ENCODE results near the gene DELE1. TPM values are rescaled to one million over a fixed set of nuclear protein-coding genes. Genes with fewer than 3 reads are reported as not detected.

Gene DELE1
- total RNA-seq, 1 donor from 2014 or later = 94.4 TPM

DNA sequence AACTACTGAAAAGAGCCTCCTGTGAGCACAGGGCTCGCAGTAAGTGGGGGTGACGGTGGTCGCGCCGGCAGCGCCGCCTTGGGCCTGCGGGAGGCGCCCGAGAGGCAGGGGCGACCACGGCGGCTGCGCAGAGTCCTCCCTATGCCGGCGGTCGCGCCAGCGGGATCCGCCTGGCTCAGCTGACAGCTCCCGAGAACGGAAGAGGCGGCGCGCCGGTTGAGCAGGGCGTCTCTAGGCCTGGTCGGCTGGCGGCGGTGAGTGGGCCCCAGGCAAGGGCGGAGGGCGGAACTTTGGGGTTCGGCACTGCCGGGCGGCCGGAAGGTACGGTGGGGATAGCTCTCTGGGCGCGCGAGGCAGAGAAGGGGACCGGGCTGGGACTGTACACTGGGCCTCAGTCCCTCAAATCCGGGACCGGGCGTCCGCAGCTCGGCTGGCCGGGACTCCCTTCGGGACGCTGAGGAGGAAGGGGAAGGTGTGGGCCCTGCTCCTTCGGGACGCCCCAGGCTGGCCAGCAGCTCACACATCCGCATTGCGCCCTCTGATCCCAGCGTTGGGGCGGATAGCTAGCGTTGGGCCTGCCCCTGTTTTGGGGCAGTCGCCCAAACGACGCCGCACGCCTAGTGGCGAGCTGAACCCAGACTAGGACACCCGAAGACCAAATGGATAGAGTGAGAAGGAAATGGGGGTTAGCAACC lies 45.4 kb downstream of the DELE1 start, which contains the start of gene RNF14:
RNF14 (plus strand) TSS at position 192 of the 695 bp plus-strand sequence. CDS start 4,484 bp downstream, outside the sequence.
- intact Hi-C loops (cut with DNase I) = no loop called here
- DNase-seq (ENCODE audit: missing footprints) (peak; percentile 99), ATAC-seq (peak; percentile 98)

DNA sequence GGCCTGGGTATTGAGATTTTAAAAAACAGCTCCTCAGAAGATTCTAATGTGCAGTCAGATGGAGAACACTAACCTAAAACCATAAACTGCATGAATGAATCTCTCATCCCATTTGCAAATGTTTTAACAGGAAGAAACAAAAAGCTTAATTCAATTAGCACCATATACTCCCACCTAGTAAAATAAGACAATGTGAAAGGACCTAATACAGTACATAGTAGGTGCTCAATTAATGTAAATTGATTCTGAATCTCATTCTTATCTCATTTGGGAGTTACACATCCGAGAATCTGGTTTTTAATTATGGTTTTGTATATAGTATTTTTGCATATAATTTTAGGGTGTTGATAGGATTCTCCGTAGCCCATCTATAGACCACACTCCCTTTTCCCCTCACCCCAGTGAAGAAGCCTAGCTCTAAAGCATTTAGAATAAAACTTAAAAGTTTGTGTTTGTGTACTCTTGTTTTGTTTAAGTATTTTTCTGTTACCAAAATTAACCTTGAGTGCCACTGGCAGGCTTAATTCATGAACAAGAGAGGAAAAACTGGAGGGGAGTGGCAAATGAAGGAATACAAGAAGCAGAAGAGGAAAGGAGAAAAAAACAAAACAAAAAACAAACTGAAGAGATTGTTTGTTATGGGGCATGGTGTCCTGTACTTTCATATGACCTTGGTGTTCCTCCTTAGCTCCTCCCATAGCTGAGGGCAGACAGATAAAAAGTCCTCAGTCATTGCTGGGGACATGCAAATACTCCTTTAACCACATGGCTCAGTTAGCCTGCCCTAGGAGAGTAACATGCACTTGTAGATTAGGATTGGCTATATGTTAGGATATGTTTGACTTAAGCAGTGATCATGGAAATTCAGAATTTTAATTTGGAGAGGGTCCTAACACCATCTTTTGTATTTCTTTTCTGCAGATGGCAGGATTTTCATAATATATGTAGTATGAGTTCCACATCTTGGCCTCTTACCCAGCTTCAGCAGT lies 46.4 kb downstream of the DELE1 start:
- no peak for ATAC-seq
- DNase-seq (ENCODE audit: missing footprints) = no peak
- intact Hi-C loops (cut with DNase I) = no loop called here

DNA sequence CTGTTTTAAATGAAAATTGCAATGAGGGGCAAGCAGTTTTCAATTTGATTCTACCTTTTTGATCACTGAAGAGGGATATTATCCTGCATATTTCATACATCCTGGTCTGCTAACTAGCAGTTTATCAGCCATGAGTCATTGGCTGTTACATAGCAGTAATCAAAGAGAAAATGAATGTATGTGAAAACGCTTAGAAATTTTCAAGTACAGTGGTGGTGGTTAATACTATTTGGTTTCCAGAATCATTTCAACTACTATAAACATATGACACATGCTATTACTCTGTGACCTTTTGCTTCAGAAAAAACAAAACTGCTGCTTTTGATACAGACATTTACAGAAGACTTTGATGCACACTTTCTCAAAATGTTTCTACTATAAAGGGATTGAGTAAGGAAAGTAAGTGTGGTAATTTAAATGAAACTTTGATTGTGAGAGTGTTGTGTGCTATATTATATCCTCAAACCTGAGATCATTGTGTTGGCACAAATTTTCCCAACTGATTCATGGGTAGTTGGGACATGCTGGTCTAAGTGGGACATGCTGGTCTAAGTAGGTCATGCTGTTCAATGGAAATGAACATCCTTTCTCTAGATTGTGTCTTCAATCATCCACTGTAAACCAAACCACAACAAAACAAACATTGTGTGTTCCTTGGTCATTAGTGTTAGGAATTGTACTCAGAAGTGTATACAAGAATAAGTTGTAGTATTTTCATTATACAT lies 50.4 kb downstream of the DELE1 start:
- intact Hi-C loops (cut with DNase I) = no loop called here
- ATAC-seq = no peak
- no peak for DNase-seq (ENCODE audit: missing footprints)

DNA sequence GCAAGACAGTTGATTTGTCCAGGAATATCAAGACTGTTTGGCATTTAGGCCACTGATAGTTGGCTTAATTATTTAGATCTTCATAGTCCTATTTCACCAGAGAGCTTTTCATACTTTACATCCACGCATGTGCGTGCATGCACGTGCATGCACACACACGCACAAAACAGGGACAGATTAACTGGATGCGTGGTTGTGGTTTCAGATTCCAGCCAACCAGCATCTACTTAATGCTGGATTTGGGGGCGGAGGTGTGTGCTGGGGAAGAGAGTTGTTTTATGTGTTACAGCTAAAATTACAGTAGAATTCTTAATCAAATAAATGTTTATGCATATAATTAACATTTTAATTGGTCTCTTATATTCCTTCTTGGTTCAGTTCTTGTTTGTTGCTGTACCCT lies 52.5 kb downstream of the DELE1 start:
- intact Hi-C loops (cut with DNase I) = no loop called here
- DNase-seq (ENCODE audit: missing footprints) = no peak
- no peak for ATAC-seq

DNA sequence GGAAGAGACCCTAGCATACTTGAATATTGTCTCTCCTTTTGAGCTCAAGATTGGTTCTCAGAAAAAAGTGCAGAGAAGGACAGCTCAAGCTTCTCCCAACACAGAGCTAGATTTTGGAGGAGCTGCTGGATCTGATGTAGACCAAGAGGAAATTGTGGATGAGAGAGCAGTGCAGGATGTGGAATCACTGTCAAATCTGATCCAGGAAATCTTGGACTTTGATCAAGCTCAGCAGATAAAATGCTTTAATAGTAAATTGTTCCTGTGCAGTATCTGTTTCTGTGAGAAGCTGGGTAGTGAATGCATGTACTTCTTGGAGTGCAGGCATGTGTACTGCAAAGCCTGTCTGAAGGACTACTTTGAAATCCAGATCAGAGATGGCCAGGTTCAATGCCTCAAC lies 54.7 kb downstream of the DELE1 start:
- no peak for ATAC-seq
- intact Hi-C loops (cut with DNase I) = no loop called here
- DNase-seq (ENCODE audit: missing footprints) = no peak

DNA sequence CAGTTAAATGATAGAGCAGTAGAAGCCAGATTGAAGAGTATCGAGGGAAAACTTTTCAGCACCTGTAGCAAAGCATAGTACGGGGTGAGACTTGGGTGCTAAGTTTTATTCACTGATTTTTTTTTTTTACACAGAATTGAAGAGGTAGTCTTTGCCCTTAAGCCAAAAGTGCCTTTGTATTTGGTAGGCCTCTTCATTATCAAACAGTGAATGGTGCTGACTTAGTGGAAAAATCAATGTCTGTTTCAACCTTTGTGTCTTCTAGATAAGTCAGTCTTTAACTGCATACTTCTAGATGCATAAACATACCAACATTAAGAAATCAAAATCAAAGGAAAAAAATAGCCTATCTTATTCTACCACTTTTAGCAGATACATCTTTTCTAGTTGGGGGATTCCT lies 59.0 kb downstream of the DELE1 start:
- intact Hi-C loops (cut with DNase I) = no loop called here
- DNase-seq (ENCODE audit: missing footprints) (no peak), ATAC-seq (no peak)

DNA sequence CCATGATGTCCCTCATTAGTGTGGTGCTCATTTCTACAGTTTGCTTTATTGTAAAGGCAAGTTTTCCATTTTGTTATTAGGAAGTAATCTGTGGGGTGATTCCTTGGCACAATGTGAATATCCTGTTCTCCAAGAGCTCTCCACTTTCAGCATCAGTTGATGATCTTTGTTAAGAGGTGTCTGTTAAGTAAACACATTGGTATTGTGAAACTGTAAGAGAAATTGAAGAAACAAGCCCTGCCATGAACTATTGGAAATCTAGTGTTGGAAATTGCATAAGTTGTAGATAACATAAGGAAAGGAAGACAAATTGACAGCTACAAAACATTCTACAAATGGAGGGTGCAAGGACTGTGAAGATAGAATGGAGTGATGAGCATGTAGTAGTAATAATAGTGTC lies 62.4 kb downstream of the DELE1 start:
- intact Hi-C loops (cut with DNase I) = no loop called here
- DNase-seq (ENCODE audit: missing footprints) (no peak), ATAC-seq (no peak)

DNA sequence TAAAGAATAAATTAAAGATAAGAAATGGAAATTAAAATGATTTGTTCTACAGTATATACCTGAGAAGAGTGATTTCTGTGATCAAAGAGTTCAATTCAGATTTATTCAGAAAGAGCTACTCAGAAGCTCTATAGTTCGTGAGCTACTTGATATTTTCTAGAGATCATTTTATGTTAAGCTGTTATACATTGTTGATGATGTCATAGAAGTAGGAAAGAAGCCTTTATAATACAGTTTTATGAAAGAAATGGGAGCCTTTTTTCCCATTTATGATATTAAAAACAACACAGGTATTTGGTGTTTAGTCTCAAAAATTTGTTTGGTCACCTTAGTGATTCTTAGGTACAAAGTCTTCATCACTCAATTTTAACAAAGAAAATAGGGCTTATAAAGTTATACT lies 66.0 kb downstream of the DELE1 start:
- no peak for DNase-seq (ENCODE audit: missing footprints)
- no peak for ATAC-seq
- intact Hi-C loops (cut with DNase I) = no loop called here

Other genes starting within 250 kb of the DELE1 start
- 14.7 TPM for gene ARAP3, start 241.6 kb upstream of the DELE1 start, total RNA-seq
- gene PCDH1, start 45.5 kb upstream of the DELE1 start, total RNA-seq = 21.0 TPM
- 10.4 TPM for gene PCDH12, start 34.3 kb downstream of the DELE1 start, total RNA-seq
- gene RNF14, start 45.2 kb downstream of the DELE1 start, total RNA-seq = 98.0 TPM
- 25.2 TPM for gene GNPDA1, start 89.2 kb downstream of the DELE1 start, total RNA-seq
- gene NDFIP1, start 184.9 kb downstream of the DELE1 start, total RNA-seq = 51.9 TPM